GDM1 (cell line): ENCODE measurements around the gene FAM219A.
A peak's percentile ranks its signal among the peaks of the same experiment; 100 is the strongest.

Experiments
- DNase-seq: peaks from one replicate; lab custom pipeline; 2025; lab: John Stamatoyannopoulos, UW

The FAM219A gene, protein sequence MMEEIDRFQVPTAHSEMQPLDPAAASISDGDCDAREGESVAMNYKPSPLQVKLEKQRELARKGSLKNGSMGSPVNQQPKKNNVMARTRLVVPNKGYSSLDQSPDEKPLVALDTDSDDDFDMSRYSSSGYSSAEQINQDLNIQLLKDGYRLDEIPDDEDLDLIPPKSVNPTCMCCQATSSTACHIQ

DNA sequence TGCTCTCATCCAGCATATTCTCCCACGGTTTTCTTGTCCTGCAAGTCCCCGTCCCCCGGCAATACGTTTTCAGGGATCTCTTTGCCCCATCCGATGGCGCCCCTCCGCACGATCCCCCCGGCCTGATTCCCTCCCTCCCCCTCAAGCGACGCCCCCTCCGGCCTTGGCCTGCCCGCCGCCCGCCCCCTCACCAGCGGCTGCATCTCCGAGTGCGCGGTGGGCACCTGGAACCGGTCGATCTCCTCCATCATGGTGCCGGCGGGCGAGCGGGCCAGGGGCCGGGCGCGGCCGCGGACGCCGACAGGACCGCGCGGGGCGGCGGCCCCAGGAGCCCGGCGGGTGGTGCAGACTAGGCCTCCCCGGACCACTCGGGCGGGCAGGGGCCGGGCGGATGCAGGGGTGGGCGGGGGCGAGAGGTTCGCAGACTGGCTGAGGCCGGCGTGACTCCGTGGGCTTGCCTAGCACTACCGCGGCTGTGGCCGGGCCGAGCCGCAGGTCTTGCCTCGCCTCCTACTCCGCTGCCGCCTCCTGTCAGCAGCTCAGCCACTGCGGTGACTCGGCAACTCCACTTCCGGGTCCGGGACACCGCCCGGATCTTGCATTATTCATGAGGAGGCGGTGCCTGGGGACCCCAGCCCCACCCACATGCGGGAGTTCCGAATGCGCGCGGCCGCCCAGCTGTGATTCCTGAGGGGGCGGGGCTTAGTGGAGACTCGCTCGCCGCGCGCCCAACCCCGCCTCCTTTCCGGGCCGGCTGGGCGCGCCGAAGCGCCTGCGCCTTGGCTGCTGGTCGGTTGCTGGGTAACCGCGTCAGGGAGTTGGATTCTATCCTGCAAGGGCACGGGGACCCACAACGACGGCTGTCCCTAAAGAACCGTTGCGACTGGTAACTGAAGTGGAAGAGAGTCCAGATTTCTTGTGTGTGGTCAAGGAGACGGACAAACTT lies at the start of gene FAM219A, which contains the start of gene DNAI1:
Gene FAM219A, minus strand, starts transcription at position 558 of the 946 bp plus-strand sequence. Its CDS starts 307 bp downstream, at position 251.
Gene DNAI1, plus strand, starts transcription at position 793 of the 946 bp plus-strand sequence. CDS start 201 bp downstream, outside the sequence.
- peak; percentile 97 for DNase-seq

DNA sequence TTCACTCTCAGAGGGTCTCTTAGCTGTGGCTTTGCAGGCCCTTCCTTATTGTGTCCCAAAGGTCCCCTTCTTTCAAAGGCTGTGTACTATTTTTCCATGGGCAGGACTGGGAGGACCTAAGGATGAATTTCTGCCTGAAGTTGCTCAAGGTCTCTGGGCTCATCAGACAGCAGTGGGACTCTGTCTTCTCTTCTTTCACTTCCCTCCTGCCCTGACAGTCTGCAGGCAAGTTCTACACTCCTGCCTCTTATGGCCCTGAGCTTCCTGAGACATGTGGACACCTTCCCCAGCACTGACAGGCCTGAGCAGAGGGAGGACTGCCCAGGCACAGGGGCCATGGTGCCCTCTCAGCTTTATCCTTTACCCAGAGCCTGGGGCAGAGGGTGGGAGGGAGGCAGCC lies 49.6 kb upstream of the FAM219A start:
- no peak for DNase-seq

DNA sequence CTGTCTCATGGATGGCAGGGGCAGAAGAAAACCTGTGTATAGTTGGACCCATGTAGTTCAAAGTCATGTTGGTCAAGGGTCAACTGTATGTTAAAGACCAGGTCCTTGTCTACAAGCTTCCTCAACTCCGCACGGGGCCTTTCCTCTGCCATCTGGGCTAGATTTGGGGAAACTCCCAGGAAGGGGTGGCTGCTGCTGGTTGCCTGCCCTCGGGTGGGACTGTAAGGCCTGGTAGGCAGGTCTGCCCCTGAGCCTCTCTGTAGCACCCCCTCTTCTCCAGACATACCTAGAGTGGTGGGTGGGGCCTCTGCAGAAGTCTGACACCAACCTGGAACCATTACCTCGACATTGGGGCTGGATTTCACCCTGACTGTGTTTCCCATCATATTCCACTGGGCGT lies 49.2 kb upstream of the FAM219A start:
- no peak for DNase-seq

DNA sequence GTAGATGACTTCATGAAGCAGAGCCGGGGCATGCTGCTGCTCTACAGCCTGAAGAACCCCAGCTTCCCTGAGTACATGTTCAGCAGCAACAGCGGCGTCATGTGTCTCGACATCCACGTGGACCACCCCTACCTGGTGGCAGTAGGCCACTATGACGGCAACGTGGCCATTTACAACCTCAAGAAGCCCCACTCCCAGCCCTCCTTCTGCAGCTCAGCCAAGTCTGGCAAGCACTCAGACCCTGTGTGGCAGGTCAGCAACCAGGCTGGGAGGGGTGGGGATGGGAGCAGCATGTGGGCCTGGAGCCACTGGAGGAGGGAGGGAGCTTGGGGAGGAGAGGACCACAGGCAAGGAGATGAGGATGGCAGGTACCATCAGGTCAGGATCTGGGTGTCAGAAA lies 48.3 kb upstream of the FAM219A start:
- DNase-seq, result no peak

DNA sequence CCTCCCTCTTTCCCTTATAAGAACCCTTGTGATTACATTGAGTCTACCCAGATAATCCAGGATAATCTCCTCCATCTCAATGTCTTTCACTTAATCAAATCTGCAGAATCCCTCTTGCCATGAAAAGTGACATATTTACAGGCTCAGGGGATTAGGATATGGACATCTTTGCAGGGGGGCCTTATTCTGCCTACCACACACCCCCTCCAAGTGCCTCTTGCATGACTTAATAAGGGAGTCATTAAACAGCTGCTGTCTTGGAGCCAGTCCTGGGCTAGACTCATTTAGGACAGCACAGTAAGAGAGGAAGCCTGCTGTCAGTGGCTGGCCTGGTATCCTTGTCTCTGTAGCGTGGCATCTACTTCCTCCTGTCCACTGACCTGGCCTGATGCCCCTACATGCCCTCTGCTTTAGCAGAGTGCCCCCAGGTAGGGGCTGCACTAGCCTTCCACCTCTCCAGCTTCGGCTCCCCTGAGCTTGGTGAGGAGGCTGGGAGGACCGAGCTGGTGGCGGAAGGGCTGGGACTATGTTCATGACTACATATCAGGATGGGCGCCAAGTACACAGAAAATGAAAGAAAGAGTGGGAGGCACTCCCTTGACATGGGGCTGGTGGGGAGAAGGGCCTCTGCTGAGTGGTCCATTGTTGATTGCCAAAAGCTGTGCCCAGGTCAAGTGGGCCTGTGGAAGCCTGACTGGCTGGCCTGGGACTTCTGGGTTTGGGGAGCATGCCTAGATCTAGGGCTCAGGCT lies 47.2 kb upstream of the FAM219A start:
- no peak for DNase-seq

DNA sequence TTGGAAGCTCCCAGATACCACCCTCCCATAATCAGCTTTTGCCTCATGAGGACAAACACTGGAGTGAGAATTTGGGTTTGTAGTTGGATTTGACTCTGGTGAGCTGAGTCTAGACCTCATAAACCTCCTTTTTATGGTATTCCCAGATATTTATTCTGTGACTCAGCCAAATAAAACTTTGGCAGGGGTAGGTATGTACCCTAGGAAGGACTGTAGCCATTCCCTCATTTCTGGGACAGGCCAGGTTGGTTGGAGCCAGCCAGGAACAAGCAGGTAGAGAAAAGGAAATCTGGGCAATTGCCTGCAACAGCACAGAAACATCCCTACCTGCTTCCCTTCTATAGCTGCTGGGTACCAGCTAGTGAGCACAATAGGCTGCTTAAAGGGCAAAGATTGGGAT lies 45.0 kb upstream of the FAM219A start:
- DNase-seq, result no peak

DNA sequence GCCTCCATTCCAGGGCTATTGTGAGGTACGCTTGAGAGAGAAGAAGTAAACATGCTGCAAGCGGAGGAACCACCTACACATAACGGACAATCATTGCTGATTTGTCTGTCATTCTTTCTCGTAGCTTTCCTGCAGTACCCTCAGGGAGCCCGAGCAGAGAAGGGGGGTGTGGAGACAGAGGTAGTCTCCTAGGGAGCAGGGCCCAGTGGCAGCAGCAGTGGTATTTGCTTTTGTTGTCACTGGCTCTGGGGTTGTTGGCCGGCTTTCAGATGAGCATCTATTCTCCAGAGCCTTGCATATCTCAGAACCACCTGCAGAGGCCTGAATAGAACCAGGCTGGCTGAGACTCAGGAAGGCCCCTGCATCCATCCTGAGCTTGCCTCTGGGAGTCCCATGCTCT lies 44.5 kb upstream of the FAM219A start:
- no peak for DNase-seq

DNA sequence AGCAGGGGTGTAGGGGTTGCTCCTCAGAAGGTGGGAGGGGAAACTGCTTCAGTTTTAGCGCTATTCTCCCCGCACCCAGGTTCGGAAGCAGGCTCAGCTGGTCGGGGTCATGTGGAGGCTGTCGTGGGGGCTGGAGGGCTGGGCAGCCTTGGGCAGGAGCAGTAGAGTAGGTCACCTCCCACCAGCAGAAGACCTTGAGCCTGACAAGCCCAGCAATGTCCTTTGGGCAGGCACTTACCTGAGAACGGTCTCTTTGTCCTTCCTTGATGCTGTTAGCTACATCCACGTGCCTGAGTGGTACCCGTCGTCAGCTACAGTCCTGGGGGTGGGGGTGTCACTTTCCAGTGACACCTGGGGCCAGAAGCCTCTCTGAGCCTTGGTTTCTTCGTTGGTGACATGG lies 44.1 kb upstream of the FAM219A start:
- DNase-seq, result no peak

DNA sequence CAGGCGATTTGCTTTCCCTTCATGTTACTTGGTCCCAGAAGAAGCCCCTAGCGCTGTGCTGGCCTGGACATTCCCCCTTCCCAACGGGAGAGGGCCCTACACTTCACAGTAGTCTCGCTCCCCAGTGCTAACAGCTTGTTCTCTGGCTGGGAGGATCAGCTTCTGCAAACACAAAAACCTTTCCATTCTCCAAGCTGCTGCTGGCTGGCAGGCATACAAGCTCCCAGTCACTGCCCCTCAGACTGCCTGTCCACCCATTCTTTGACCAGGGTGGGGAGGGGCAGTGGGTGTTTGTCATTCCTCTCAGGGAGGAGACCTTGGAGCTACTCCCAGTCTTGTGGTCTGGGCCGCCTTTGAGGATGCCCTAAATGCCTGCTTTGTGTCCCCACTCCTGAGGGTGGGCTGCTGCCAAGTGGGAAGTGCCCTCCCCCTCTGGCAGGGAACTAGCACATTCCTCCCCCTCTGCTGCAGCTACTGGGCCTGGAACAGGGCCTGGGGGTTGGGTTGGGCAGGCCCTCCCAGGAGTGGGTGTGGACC lies 43.6 kb upstream of the FAM219A start:
- no peak for DNase-seq

DNA sequence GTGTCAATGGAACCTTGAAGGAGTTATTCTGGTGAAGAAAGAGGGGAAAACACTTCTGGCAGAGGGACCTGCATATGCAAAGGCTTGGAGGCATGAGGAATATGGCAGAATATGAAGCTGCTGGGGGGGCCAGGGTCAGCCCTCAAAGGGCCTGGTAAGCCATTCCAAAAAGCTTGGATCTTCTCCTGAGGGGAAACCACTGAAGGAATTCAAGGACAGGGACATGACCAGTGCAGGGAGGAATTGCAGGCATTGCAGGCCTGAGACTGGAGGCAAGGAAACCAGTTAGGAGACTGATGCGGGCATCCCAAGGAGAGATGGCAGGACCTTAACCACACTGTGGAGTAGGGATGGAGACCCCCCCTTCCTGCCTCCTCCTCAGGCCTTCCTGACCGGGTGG lies 43.0 kb upstream of the FAM219A start:
- no peak for DNase-seq

DNA sequence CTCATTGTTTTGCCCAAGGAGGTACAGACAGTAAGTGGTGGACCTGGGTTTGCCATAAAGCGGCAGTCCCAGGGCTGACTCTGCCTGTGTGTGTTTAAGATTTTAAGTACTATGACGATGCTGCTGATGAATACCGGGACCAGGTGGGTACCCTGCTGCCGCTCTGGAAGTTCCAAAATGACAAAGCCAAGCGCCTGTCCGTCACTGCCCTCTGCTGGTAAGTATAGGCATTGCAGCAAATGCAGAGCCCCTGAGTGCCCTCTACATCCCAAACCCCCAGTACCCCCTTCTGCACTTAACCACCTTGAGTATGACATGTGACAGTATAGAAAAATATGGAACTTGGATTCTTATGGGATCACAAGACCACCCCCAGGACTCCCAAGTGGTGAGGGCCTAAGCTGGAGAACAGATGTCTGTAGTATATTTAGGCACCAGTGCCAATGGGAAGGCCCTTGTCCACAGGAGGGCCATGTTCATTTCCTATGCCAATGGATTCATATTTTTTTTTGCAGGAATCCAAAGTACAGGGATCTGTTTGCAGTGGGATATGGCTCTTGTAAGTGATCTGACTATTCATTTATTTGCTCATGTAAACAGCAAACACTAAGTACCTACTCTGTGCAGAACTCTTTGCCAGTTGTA lies 42.4 kb upstream of the FAM219A start:
- no peak for DNase-seq

DNA sequence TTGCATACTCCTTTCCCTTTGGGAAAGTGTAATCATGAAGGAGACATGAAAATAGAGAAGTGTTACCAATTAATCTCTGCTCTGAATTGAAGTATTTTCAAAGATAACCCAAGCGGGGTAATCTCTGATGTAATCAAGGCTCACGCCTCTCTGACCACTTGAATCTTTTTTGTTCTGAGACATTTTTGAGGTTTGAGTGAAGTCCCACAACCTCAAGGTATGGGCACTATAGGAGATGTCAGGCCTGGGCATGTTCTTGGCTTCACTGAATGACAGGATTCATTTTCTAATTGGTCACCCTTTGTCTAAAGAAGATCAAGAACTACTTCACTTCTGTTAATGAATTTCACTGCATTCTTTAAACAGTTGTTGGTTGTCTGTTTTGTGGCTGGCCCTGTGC lies 40.7 kb upstream of the FAM219A start:
- no peak for DNase-seq

DNA sequence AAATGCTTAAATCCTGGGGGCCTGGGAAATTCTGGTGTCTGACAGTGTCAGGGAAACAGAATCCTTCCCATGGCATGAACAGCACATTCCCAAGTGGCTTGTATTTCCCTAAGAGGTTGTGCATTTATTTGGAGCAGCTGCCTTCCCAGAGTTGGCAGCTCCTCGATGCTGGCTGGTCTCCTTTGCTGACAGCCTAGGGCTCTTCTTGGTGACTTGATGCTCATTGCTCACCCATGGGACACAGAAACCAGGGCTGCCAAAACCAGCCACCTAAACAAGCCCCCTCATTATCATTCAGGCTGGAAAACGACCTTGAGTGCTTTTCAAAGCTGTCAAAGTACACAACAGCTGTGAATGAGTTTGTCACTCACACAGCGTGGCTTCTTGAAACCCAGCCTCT lies 40.2 kb upstream of the FAM219A start:
- no peak for DNase-seq

DNA sequence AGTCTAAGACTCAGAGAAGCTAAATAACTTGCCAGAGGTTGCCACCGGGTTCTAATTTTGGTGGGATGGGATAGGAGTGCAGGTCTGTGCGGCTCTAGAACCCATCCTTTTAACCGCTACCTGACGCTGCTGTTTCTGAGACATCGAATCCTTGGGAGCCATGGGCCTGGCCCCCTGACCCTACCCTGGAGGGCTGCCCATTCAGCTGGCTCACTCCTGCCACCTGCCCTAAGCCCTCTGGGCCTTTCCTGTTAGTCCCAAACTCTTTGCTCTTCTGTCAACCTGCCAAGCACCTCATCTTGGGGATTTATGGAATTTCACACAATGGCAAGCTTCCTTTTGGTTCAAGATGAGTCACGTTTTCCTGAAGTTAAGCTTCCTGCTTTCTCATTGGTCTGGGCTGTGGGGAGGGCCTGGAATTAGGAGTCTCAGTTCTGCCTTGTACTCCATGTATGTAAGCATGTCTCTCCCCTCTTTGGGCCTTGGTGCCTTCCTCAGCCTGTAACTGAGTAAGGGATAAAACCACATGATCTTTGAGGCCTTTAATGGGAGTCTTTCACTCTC lies 37.9 kb upstream of the FAM219A start:
- DNase-seq, result no peak

DNA sequence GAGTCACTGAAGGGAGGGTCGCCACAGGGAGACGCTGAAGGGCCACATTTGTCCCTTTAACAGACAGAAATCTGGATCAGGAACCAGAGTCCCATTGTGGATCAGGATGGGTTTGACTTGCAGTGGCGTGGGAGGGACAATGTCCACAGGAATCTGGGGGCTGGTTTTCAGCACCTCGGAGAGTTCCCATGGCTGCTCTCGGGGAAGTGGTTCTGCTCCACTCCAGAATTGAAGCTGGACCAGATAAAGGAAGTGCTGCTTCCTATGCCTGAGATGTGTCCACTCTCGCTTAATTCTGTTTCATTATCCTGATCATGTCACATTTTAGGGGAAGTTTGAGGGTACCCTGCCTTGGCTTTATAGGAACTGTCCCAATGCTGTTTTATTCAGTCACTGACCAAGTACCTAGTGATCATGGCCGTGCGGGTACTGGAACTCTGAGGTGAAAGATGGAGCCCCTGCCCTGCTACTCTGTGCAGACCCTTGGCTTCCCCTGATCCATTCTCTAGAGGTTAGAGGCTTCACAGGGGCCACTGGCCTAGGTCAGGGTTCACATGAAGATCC lies 35.7 kb upstream of the FAM219A start:
- no peak for DNase-seq

DNA sequence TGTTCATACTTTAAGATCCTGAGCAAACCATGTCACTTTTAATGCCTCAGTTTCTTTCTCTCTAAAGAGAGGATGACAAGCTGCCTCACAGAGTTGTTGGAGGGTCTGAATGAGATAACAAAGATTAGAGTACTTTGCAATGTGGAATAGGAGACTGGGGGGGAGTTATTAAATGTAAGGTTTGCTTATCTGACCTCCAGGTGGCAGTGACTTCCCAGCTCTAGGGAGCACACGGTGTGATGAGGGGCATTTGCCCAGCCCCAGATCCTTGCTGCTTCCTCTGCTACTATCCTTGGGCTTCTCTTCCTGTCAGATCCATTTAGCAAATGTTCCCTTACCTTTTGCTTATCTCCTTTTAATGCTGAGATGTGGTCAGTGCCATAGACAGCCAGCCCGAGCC lies 33.7 kb upstream of the FAM219A start:
- DNase-seq, result no peak

DNA sequence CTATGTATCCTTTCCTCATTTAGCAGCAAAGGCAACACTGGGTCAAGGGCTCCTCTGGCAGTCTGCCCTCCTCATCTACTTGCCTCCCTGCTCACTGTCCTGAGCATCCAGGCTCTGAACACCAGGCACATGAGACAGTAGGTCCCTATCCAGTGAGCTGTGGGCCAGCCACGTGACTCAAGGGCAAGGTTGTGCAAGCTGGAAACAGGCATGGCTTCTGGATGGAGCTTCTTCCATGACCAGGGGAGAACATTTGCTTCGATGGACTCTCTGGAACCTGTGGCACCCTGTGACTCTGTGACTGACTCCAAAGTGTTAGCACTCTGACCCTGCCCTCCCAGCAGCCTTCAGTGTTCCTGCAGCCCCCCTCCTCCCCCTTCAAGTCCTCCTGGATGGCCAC lies 33.2 kb upstream of the FAM219A start:
- no peak for DNase-seq

DNA sequence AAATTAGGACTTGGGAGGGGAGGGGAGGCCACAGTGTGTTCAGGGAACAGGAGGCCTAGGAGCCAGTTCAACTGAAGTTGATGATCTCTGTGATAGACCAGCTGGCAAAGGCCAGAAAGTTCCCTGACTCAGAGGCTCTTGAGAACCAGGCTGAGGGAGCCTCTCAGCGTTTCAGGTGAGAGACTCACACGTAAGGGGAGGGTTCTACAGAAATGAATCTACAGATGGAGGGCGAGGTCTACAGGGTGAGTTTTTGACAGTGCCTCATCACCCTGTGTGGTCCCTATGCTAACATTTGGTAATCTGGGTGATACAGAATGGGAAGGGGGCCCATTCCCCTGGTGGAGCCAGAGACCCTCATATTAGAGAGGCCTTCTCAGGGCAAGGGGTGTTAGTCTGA lies 32.4 kb upstream of the FAM219A start:
- DNase-seq, result no peak

DNA sequence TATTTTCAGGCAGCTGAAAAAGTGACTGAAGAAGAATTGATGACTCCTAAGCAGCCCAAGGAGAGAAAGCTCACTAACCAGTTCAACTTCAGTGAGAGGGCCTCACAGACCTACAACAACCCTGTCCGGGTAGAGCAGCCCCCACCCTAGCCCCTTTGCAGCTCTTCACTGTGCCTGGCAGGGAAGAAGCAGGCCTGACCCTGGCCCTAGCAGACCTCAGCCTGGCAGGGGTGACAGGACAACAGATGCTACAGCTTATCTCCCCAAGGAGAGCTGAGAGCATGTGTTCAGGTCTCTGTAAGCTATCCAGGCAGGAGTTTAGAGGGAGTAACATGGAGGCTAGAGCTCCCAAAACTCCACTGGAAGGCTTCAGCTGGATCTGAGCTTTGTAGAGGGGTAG lies 32.0 kb upstream of the FAM219A start:
- no peak for DNase-seq

DNA sequence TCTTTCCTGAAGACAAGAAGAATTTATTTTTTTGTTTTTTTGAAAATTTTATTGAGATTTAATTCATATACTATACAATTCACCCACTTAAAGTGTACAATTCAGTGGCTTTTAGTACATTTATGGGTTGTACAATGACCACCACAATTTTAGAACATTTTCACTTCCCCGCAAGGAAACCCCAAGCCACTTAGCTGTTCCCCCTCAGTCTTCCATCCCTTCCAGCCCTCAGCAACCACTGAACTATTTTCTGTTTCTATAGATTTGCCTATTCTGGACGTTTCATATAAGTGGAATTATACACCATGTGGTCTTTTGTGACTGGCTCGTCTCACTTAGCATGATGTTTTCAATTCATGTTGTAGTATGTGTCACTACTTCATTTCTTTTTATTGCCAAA lies 28.2 kb upstream of the FAM219A start:
- DNase-seq, result no peak

DNA sequence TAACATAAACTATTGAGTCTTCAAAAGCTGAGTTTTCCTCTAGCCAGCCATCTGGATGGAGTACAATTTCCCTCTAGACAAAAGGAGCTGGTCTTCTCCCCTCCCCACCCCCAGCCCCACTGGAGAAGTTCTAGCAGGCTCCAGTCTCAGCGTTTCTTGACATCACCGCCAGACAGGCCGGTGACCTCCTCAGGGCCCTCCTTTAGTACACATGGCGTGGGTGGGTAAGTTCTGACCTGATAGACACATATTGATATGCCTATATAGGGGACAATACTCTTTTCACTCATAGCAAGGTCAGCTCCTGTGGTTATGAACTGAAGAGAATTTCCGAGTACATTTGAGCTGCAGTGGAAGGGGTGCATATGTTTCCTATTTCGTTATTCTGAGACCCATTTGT lies 27.5 kb upstream of the FAM219A start:
- no peak for DNase-seq
